Choroid plexus epithelial cell (primary cell): Measurements from ENCODE around the gene SENP2.
A peak's percentile ranks its signal among the peaks of the same experiment; 100 is the strongest.
"Not testable (repeated sequence)": the region's sequence is repeated elsewhere in the genome, so short reads cannot be mapped to it uniquely, and the experiment has no call there.

ENCODE experiments used
- DNase-seq: peaks from one replicate; pipeline ENCODE4 v3.0.0-alpha.2; 2010; ENCODE audit warnings: low read depth
- H3K4me3 ChIP-seq: 2 replicates; pipeline ENCODE4 v1.5.1; 2011; ENCODE audit warnings: low read depth, mild to moderate bottlenecking, control low read depth, low read length, moderate library complexity
- CTCF ChIP-seq: conservative IDR thresholded peaks from 2 replicates; pipeline ENCODE4 v1.5.1; 2011; ENCODE audit warnings: low read depth, mild to moderate bottlenecking, control low read depth, inconsistent platforms, low read length, moderate library complexity

Gene SENP2

GRCh38 chr3:185657691-185658503, 71.8 kb downstream of the SENP2 start:
- H3K4me3 ChIP-seq, result no peak overlapping the region
- no peak for DNase-seq
- no peak for TF ChIP-seq CTCF

GRCh38 chr3:185658504-185658912, 72.4 kb downstream of the SENP2 start:
- no peak overlapping the region for H3K4me3 ChIP-seq
- no peak for TF ChIP-seq CTCF
- peak; percentile 99 for DNase-seq

GRCh38 chr3:185658943-185659342, 72.8 kb downstream of the SENP2 start:
- no peak for TF ChIP-seq CTCF
- no peak overlapping the region for H3K4me3 ChIP-seq
- DNase-seq, result peak; percentile 42

- peak; percentile 99 for TF ChIP-seq CTCF
- H3K4me3 ChIP-seq, result no peak overlapping the region
- peak; percentile 95 for DNase-seq
These were observed 74.1 kb downstream of the SENP2 start for GRCh38 chr3:185659942-185660921.

- DNase-seq, H3K4me3 ChIP-seq: not testable (repeated sequence)
These were observed 75.2 kb downstream of the SENP2 start for GRCh38 chr3:185661296-185661695.

GRCh38 chr3:185661772-185662171, 75.7 kb downstream of the SENP2 start:
- TF ChIP-seq CTCF, result no peak
- DNase-seq, result no peak
- no peak overlapping the region for H3K4me3 ChIP-seq

GRCh38 chr3:185663929-185664328, 77.8 kb downstream of the SENP2 start:
- no peak overlapping the region for H3K4me3 ChIP-seq
- TF ChIP-seq CTCF, result no peak
- DNase-seq, result no peak
